Panc1 (cell line): ENCODE data around the gene SLC16A11. TPM values are rescaled to one million over a fixed set of nuclear protein-coding genes. Genes with fewer than 3 reads are reported as not detected.

ENCODE experiments used
- ATAC-seq: fragments of 200-7000 bp; cut with Tn5 transposase; 2 replicates; pipeline ENCODE4 v1.9.1; 2020; ENCODE audit warnings: mild to moderate bottlenecking, moderate library complexity
- BruUV-seq: library from RNA; stranded (reverse); fragments of 400-500 nt; replicated peaks from 2 replicates; lab custom pipeline; 2021; lab: Mats Ljungman, UMichigan
- CTCF ChIA-PET: fragments of 300-600 bp; sonication (Branson Sonifier 250); formaldehyde crosslinking; loops from one replicate; lab custom pipeline; 2022; ENCODE audit warnings: antibody characterized with exemption; lab: Charles Lee
- POLR2A ChIA-PET: fragments of 300-600 bp; sonication (Branson Sonifier 250); formaldehyde crosslinking; loops from one replicate; lab custom pipeline; 2022; ENCODE audit warnings: antibody characterized with exemption; lab: Charles Lee
- DNase-seq: peaks from one replicate; pipeline ENCODE4 v3.0.0-alpha.2; 2010; ENCODE audit warnings: low read depth, low spot score
- H3K27ac ChIP-seq: 2 replicates; pipeline ENCODE4 v1.5.1; 2011; ENCODE audit warnings: mild to moderate bottlenecking, low read length, inconsistent platforms
- H3K27me3 ChIP-seq: fragments of 200-500 bp; sonication (Bioruptor generic); 2 replicates; pipeline ENCODE4 v1.6.0; 2014; ENCODE audit warnings: low read length, inconsistent platforms; ENCODE audit not compliant: control insufficient read depth, insufficient read depth
- H3K36me3 ChIP-seq: fragments of 200-500 bp; sonication (Bioruptor generic); 2 replicates; pipeline ENCODE4 v1.5.1; 2014; ENCODE audit warnings: inconsistent platforms, mild to moderate bottlenecking, low read length, moderate library complexity; ENCODE audit not compliant: control insufficient read depth, insufficient read depth
- H3K4me1 ChIP-seq: 2 replicates; pipeline ENCODE4 v1.5.1; 2011; ENCODE audit warnings: inconsistent platforms, mild to moderate bottlenecking, low read length, moderate library complexity; ENCODE audit not compliant: control insufficient read depth, insufficient read depth
- H3K4me3 ChIP-seq, 2 experiments: 2 replicates each; pipeline ENCODE4 v1.5.1; 2011 to 2012; ENCODE audit warnings: low read depth in 2 of 2, low read length in 2 of 2, mild to moderate bottlenecking in 2 of 2, inconsistent platforms in 1 of 2, moderate library complexity in 1 of 2
- H3K9me3 ChIP-seq: fragments of 200-500 bp; sonication (Bioruptor generic); 2 replicates; pipeline ENCODE4 v1.5.1; 2014; ENCODE audit warnings: low read depth, mild to moderate bottlenecking, inconsistent platforms, low read length, moderate library complexity; ENCODE audit not compliant: control insufficient read depth, insufficient read depth
- CTCF ChIP-seq: fragments of 450-650 bp; IDR thresholded peaks from 2 replicates; pipeline ENCODE4 v1.5.1; 2017; ENCODE audit warnings: mild to moderate bottlenecking
- POLR2AphosphoS5 ChIP-seq: IDR thresholded peaks from 2 replicates; pipeline ENCODE4 v1.6.1; 2012; ENCODE audit warnings: mild to moderate bottlenecking, low read depth, low read length, moderate library complexity
- REST ChIP-seq, 2 experiments: IDR thresholded peaks; 2 replicates each; pipeline ENCODE4 v1.6.1; 2011 to 2012; ENCODE audit warnings: low read depth in 2 of 2, control low read depth in 1 of 2, low read length in 1 of 2, mild to moderate bottlenecking in 1 of 2, moderate library complexity in 1 of 2; ENCODE audit not compliant: insufficient read depth in 1 of 2
- SIN3A ChIP-seq: IDR thresholded peaks from 2 replicates; pipeline ENCODE4 v1.6.1; 2012; ENCODE audit warnings: low read depth, mild to moderate bottlenecking, low read length, moderate library complexity, borderline replicate concordance; ENCODE audit not compliant: insufficient read depth
- TCF7L2 ChIP-seq: IDR thresholded peaks from 2 replicates; pipeline ENCODE4 v1.6.1; 2011; ENCODE audit warnings: mild to moderate bottlenecking, low read depth, low read length, inconsistent platforms
- in situ Hi-C: cut with HindIII; loops from 2 replicates; pipeline ENCODE4 v1.10.0; 2016; ENCODE audit warnings: low sequenced_read_pairs, low pct_unique_long_range_greater_than_20kb
- intact Hi-C: fragments of 100-400 bp; cut with micrococcal nuclease; formaldehyde crosslinking; loops from one replicate; pipeline ENCODE4 v1.10.0; 2022; ENCODE audit not compliant: unreplicated experiment
- total RNA-seq: library from RNA; stranded (reverse); gene quantifications from one replicate; pipeline ENCODE4 v1.2.1, GENCODE V29; 2021; ENCODE audit not compliant: unreplicated experiment

The SLC16A11 gene
- total RNA-seq, 1 experiment from 2014 or later: not detected

GRCh38 chr17:7046127-7046724, 2.3 kb upstream of the SLC16A11 start:
- Histone ChIP-seq H3K27ac (no peak overlapping the region), H3K4me3 (0 out of 4 replicates have a peak overlapping the region, but pooled peaks of 1 of the 2 experiments have one; percentile 6), H3K9me3 (no peaks in the 10 kb centered on the region), H3K36me3 (no peaks in the 10 kb centered on the region), H3K27me3 (no peaks in the 10 kb centered on the region), H3K4me1 (peaks cover 22% of the 10 kb centered on the region)
- intact Hi-C loops: loop anchor here (10.0 kb wide), 1 partner anchor 119 kb away; no protein-coding TSS in a partner anchor
- ChIA-PET CTCF (interaction anchor here (0.6 to 2.0 kb wide), 6 partner anchors 25 to 175 kb away, joined by 3 to 13 read pairs (median 8); no protein-coding TSS in a partner anchor), POLR2A (no interaction called here)
- no TSS peak for BruUV-seq
- no peak for DNase-seq
- ATAC-seq: 0 out of 2 replicates have a peak, but pooled peaks have one; percentile 8
- TF ChIP-seq REST (IDR thresholded peaks at IDR 0.05; ENCODE audit: insufficient read depth in 1 of 2, low read depth in 2 of 2, low read length in 1 of 2) (no peak), SIN3A (no peak), TCF7L2 (no peak), CTCF (0 out of 2 replicates have a peak, but pooled peaks have one; percentile 45), POLR2AphosphoS5 (no peak)
- in situ Hi-C loops: no loop called here

- ChIA-PET POLR2A (no interaction called here), CTCF (interaction anchor here (0.6 to 2.0 kb wide), 9 partner anchors 10 to 175 kb away, joined by 3 to 13 read pairs (median 5); no protein-coding TSS in a partner anchor)
- no peak overlapping the region for H3K4me3 ChIP-seq
- DNase-seq (peak; percentile 77), ATAC-seq (peak; percentile 37; the same call in 1 of the 2 replicates)
- intact Hi-C loops (loop anchor here (10.0 kb wide), 1 partner anchor 119 kb away; no protein-coding TSS in a partner anchor), in situ Hi-C loops (no loop called here)
- no peaks in the 10 kb centered on the region for H3K9me3 ChIP-seq
- TF ChIP-seq SIN3A (no peak), CTCF (peak; percentile 75; the same call in 1 of the 2 replicates)
- no TSS peak for BruUV-seq
- H3K36me3 ChIP-seq: no peaks in the 10 kb centered on the region
- H3K27ac ChIP-seq: no peak overlapping the region
- H3K4me1 ChIP-seq: peaks cover 22% of the 10 kb centered on the region
- no peaks in the 10 kb centered on the region for H3K27me3 ChIP-seq
Observed at GRCh38 chr17:7045492-7046126, 1.7 kb upstream of the SLC16A11 start.
